K562 treated with DMSO at 1 percent for 4 hours (cell line): ENCODE results near the gene NRGN. TPM values are rescaled to one million over a fixed set of nuclear protein-coding genes. Genes with fewer than 3 reads are reported as not detected.

Source experiments
- total RNA-seq: library from RNA; unstranded; fragments of 300-600 nt; gene quantifications from 2 replicates; pipeline ENCODE4 v1.2.3, GENCODE V29; 2022; ENCODE audit not compliant: insufficient read depth

Gene NRGN
- 5.4 and 8.4 TPM in 2 replicates for total RNA-seq

DNA sequence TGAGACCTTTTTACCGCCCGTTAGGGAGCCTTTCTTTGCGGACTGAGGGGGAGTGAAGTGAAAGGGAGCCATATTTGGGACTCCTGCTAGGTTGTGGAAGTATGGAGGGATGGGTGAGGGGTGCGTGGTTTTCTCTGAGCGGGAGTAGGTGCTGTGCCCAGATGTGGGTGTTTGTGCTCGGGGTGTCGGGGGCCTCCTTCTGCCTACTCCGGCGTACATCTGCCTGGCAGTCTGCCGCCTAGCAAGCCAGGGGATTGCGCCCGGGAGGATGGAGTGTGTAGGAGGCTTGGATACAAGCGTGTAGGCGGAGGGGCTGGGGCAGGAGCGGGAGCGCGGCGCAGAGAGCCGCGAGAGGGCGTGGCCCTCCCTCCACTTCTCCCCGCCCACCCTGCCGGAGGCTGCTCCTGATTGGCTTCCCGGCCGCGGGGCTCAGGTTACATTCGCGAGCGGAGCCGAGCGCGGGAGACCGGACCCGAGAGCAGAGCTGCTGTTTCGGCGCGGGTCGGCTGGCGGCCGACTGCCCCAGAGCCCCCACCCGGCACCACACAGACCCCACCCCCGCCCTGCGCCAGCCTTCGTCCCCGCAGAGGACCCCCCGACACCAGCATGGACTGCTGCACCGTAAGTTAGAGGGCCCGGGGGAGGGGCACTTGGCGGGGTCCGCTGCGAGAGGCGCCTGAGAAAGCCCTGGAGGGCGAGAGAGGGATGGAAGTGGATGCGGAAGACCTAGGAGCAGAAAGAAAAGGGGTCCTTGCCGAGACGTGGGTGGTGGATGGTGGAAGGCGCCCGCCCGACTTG is at the start of gene NRGN:
Gene NRGN (plus strand): TSS at position 464 of the 798 bp plus-strand sequence. CDS start 143 bp downstream, at position 607.

DNA sequence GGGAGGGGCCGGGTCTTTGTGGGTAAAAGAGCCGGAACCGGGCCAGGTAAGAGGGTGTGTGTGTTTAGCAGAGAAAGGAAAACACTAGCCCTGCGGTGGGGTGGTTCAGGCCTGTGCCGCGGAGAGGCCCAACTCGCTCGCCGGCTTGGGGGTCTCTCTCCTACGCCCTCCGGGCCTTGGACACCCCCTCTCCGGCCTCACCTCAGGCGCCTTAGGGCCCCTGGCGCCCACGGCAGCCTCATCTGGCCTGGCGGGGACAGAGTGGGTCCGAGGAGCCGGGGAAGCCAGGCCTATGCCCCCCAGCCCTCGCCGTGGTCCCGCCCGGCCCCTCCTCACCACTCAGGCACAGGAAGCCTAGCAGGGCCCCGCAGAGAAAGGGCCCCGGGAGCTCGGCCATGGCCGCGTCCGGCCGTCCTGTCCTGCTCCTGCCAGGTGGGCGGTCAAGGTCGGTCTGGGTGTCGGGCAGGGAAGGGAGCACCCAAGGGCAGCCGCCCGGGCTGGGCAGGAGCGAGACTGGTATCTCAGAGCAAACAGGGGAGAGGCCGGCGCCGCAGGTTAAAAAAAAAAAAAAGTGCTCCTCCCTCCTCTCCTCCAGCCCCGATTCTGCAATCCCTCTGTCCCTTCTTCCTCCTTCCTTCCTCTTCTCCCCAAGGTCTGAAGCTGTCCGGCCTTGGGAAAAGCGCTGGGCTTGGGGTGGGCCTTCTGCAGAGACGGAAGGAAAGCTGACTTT is 12.2 kb downstream of the NRGN start, which contains the start of gene VSIG2:
Gene VSIG2 (minus strand): TSS at position 515 of the 730 bp plus-strand sequence. CDS start 118 bp downstream, at position 397.

DNA sequence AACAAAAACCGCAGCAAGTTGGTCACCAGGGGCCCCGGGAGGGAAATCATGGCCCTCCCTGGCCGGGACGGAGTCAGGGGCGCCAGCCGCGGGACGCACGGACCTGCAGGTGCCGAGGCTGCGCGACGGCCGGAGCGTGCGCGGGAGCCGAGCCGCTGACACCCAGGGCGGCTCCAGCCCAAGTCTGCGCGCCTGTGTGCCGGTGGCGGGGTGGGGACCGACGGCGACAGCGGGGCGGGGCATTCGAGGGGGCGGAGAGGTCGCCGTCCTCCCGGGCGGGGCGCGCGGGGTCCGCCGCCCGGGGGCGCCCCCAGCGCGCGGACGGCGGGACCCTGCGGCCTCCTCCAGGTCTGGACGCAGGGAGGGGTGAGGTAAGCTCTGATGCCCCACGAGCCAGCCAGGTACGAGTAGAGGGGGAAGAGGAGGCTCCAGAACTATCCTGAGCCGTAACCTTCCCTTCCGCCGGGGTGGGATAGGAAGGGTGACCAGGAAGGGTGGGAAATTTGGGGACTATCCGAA is 22.4 kb downstream of the NRGN start, which contains the start of gene ESAM:
Gene ESAM (minus strand): TSS at position 186 of the 519 bp plus-strand sequence. CDS start 136 bp downstream, at position 50.

Other genes starting within 250 kb of the NRGN start
- not detected in 2 replicates for gene OR8B12, start 196.3 kb upstream of the NRGN start, total RNA-seq
- gene OR8A1, start 169.9 kb upstream of the NRGN start, total RNA-seq = 0.20 and 0.85 TPM in 2 replicates
- gene PANX3, start 128.5 kb upstream of the NRGN start, total RNA-seq = 1.1 and 1.2 TPM in 2 replicates
- 27.6 and 32.3 TPM in 2 replicates for gene TBRG1, start 117.1 kb upstream of the NRGN start, total RNA-seq
- gene SIAE, start 66.2 kb upstream of the NRGN start, total RNA-seq = 1.1 and 2.1 TPM in 2 replicates
- gene SPA17, start 66.0 kb upstream of the NRGN start, total RNA-seq = 7.8 and 10.6 TPM in 2 replicates
- not detected in 2 replicates for gene VSIG2, start 12.3 kb downstream of the NRGN start, total RNA-seq
- gene ESAM, start 22.3 kb downstream of the NRGN start, total RNA-seq = 1.4 and 1.9 TPM in 2 replicates
- 2.8 and 4.4 TPM in 2 replicates for gene MSANTD2, start 60.5 kb downstream of the NRGN start, total RNA-seq
- gene ROBO3, start 125.5 kb downstream of the NRGN start, total RNA-seq = 0.88 TPM in 1 of 2 replicates, not detected in the other
- not detected in 2 replicates for gene ROBO4, start 157.9 kb downstream of the NRGN start, total RNA-seq
- not detected in 2 replicates for gene HEPN1, start 179.3 kb downstream of the NRGN start, total RNA-seq
- not detected in 2 replicates for gene HEPACAM, start 196.1 kb downstream of the NRGN start, total RNA-seq
- gene CCDC15, start 214.3 kb downstream of the NRGN start, total RNA-seq = 1.3 and 2.2 TPM in 2 replicates